Mesendoderm (in vitro differentiated cells): Measurements from ENCODE around the gene ATP5F1B.
A peak's percentile ranks its signal among the peaks of the same experiment; 100 is the strongest.

Source experiments
- DNase-seq: peaks from one replicate; pipeline ENCODE4 v3.0.0; 2013
- H2AK5ac ChIP-seq: 2 replicates; pipeline ENCODE4 v1.6.1; 2013; ENCODE audit warnings: low read length, inconsistent platforms
- H2BK120ac ChIP-seq: 2 replicates; pipeline ENCODE4 v1.6.1; 2013; ENCODE audit warnings: low read depth, mild to moderate bottlenecking, low read length, moderate library complexity, mixed read lengths
- H2BK15ac ChIP-seq: replicated peaks from 2 replicates; pipeline ENCODE4 v1.6.1; 2013; ENCODE audit warnings: low read depth, mild to moderate bottlenecking, moderate library complexity
- H2BK5ac ChIP-seq: 2 replicates; pipeline ENCODE4 v1.6.1; 2013; ENCODE audit warnings: low read length, inconsistent platforms
- H3K18ac ChIP-seq: 2 replicates; pipeline ENCODE4 v1.6.1; 2013; ENCODE audit warnings: mild to moderate bottlenecking, low read length, mixed read lengths
- H3K23ac ChIP-seq: one replicate; pipeline ENCODE4 v1.6.1; 2013; ENCODE audit warnings: low read length
- H3K27ac ChIP-seq: 2 replicates; pipeline ENCODE4 v1.5.1; 2013; ENCODE audit warnings: low read depth, mild to moderate bottlenecking, inconsistent platforms, low read length, moderate library complexity
- H3K27me3 ChIP-seq: 2 replicates; pipeline ENCODE4 v1.6.1; 2013; ENCODE audit warnings: low read length, control low read depth, mild to moderate bottlenecking, inconsistent platforms; ENCODE audit not compliant: insufficient read depth, poor library complexity
- H3K36me3 ChIP-seq: 2 replicates; pipeline ENCODE4 v1.6.1; 2013; ENCODE audit warnings: low read length, inconsistent platforms; ENCODE audit not compliant: control insufficient read depth, insufficient read depth
- H3K4ac ChIP-seq: one replicate; pipeline ENCODE4 v1.6.1; 2013; ENCODE audit warnings: low read depth, mild to moderate bottlenecking, low read length, moderate library complexity
- H3K4me1 ChIP-seq: 2 replicates; pipeline ENCODE4 v1.6.1; 2013; ENCODE audit warnings: low read depth, low read length, inconsistent platforms; ENCODE audit not compliant: control insufficient read depth
- H3K4me2 ChIP-seq: 2 replicates; pipeline ENCODE4 v1.6.1; 2013; ENCODE audit warnings: low read length
- H3K4me3 ChIP-seq: 2 replicates; pipeline ENCODE4 v1.5.1; 2013; ENCODE audit warnings: mild to moderate bottlenecking, low read length
- H3K56ac ChIP-seq: one replicate; pipeline ENCODE4 v1.6.1; 2013; ENCODE audit warnings: low read length
- H3K79me1 ChIP-seq: 2 replicates; pipeline ENCODE4 v1.6.1; 2013; ENCODE audit warnings: low read length, inconsistent platforms
- H3K79me2 ChIP-seq: 2 replicates; pipeline ENCODE4 v1.6.1; 2013; ENCODE audit warnings: mild to moderate bottlenecking, low read length; ENCODE audit not compliant: control insufficient read depth, insufficient read depth
- H3K9ac ChIP-seq: 2 replicates; pipeline ENCODE4 v1.6.1; 2013; ENCODE audit warnings: low read length, inconsistent platforms
- H4K5ac ChIP-seq: one replicate; pipeline ENCODE4 v1.6.1; 2013; ENCODE audit warnings: low read length
- H4K8ac ChIP-seq: one replicate; pipeline ENCODE4 v1.6.1; 2013; ENCODE audit warnings: low read depth, mild to moderate bottlenecking, control low read depth, low read length, moderate library complexity
- WGBS: extraction: QIAGEN DNeasy Blood & Tissue Kit; methylation state at CpG from one replicate; pipeline ENCODE4 v1.1.7; 2013; ENCODE audit warnings: low lambda C conversion rate, missing lambda C conversion rate; ENCODE audit not compliant: insufficient coverage; ENCODE audit errors: extremely low coverage; 5-methylcytosine and 5-hydroxymethylcytosine counted together

ATP5F1B gene

GRCh38 chr12:56601503-56601902 is 44.3 kb downstream of the ATP5F1B start:
- Histone ChIP-seq H3K18ac (no peak overlapping the region), H3K56ac (no peak overlapping the region), H4K5ac (no peak overlapping the region), H3K79me2 (no peaks in the 10 kb centered on the region), H2BK15ac (no peak overlapping the region), H4K8ac (no peak overlapping the region), H2AK5ac (no peak overlapping the region), H3K4ac (no peak overlapping the region), H3K4me2 (no peak overlapping the region), H2BK120ac (no peak overlapping the region), H3K27ac (no peak overlapping the region), H3K4me3 (no peak overlapping the region), H3K36me3 (peaks cover 32% of the 10 kb centered on the region), H3K4me1 (peaks cover 4% of the 10 kb centered on the region), H2BK5ac (no peak overlapping the region), H3K79me1 (no peaks in the 10 kb centered on the region), H3K27me3 (no peaks in the 10 kb centered on the region), H3K23ac (no peak overlapping the region), H3K9ac (no peak overlapping the region)
- WGBS = no CpG with 5 or more reads among the region's 3 CpGs
- DNase-seq = peak; percentile 66

GRCh38 chr12:56600753-56601152 is 45.0 kb downstream of the ATP5F1B start:
- no peaks in the 10 kb centered on the region for H3K79me2 ChIP-seq
- no peak overlapping the region for H4K5ac ChIP-seq
- no peak overlapping the region for H2BK120ac ChIP-seq
- H2BK5ac ChIP-seq = no peak overlapping the region
- no CpG with 5 or more reads among the region's 6 CpGs for WGBS
- H3K23ac ChIP-seq = no peak overlapping the region
- H3K56ac ChIP-seq = no peak overlapping the region
- H3K9ac ChIP-seq = no peak overlapping the region
- no peak overlapping the region for H2BK15ac ChIP-seq
- no peak overlapping the region for H3K18ac ChIP-seq
- no peak overlapping the region for H3K4ac ChIP-seq
- H3K36me3 ChIP-seq = peaks cover 32% of the 10 kb centered on the region
- peaks cover 4% of the 10 kb centered on the region for H3K4me1 ChIP-seq
- no peaks in the 10 kb centered on the region for H3K27me3 ChIP-seq
- no peak overlapping the region for H2AK5ac ChIP-seq
- H3K27ac ChIP-seq = no peak overlapping the region
- no peak overlapping the region for H4K8ac ChIP-seq
- no peak overlapping the region for H3K4me3 ChIP-seq
- no peak overlapping the region for H3K4me2 ChIP-seq
- no peak for DNase-seq
- H3K79me1 ChIP-seq = no peaks in the 10 kb centered on the region

GRCh38 chr12:56599797-56600196 is 46.0 kb downstream of the ATP5F1B start:
- H3K4me2 ChIP-seq = no peak overlapping the region
- H3K79me2 ChIP-seq = no peaks in the 10 kb centered on the region
- H3K79me1 ChIP-seq = no peaks in the 10 kb centered on the region
- no peak overlapping the region for H4K5ac ChIP-seq
- H4K8ac ChIP-seq = no peak overlapping the region
- DNase-seq = no peak
- H2BK5ac ChIP-seq = no peak overlapping the region
- H3K4me1 ChIP-seq = peaks cover 4% of the 10 kb centered on the region
- no peak overlapping the region for H2BK120ac ChIP-seq
- no peak overlapping the region for H3K23ac ChIP-seq
- H2BK15ac ChIP-seq = no peak overlapping the region
- H2AK5ac ChIP-seq = no peak overlapping the region
- H3K36me3 ChIP-seq = peaks cover 30% of the 10 kb centered on the region
- no peak overlapping the region for H3K18ac ChIP-seq
- no peaks in the 10 kb centered on the region for H3K27me3 ChIP-seq
- H3K27ac ChIP-seq = no peak overlapping the region
- no peak overlapping the region for H3K9ac ChIP-seq
- H3K4me3 ChIP-seq = no peak overlapping the region
- H3K4ac ChIP-seq = no peak overlapping the region
- no CpG with 5 or more reads among the region's 10 CpGs for WGBS
- no peak overlapping the region for H3K56ac ChIP-seq

GRCh38 chr12:56599041-56599440 is 46.7 kb downstream of the ATP5F1B start:
- Histone ChIP-seq H3K79me1 (no peaks in the 10 kb centered on the region), H2BK15ac (no peak overlapping the region), H2BK120ac (no peak overlapping the region), H3K9ac (no peak overlapping the region), H3K4me3 (no peak overlapping the region), H3K36me3 (peaks cover 26% of the 10 kb centered on the region), H3K18ac (no peak overlapping the region), H3K27ac (no peak overlapping the region), H2BK5ac (no peak overlapping the region), H4K8ac (no peak overlapping the region), H3K4ac (no peak overlapping the region), H3K23ac (no peak overlapping the region), H3K4me1 (peaks cover 4% of the 10 kb centered on the region), H3K4me2 (no peak overlapping the region), H3K56ac (no peak overlapping the region), H2AK5ac (no peak overlapping the region), H3K79me2 (no peaks in the 10 kb centered on the region), H3K27me3 (no peaks in the 10 kb centered on the region), H4K5ac (no peak overlapping the region)
- no peak for DNase-seq
- no CpG with 5 or more reads among the region's 15 CpGs for WGBS

- Histone ChIP-seq H3K9ac (peak overlapping the region; percentile 22), H2BK120ac (no peak overlapping the region), H2AK5ac (no peak overlapping the region), H4K5ac (no peak overlapping the region), H3K4me3 (no peak overlapping the region), H3K27ac (no peak overlapping the region), H3K79me2 (no peaks in the 10 kb centered on the region), H3K27me3 (no peaks in the 10 kb centered on the region), H4K8ac (no peak overlapping the region), H3K56ac (peak overlapping the region; percentile 22), H2BK5ac (no peak overlapping the region), H3K4ac (no peak overlapping the region), H3K18ac (no peak overlapping the region), H3K79me1 (no peaks in the 10 kb centered on the region), H3K4me2 (no peak overlapping the region), H2BK15ac (no peak overlapping the region), H3K23ac (no peak overlapping the region), H3K36me3 (peaks cover 19% of the 10 kb centered on the region), H3K4me1 (peaks cover 4% of the 10 kb centered on the region)
- no CpG with 5 or more reads among the region's 3 CpGs for WGBS
- peak; percentile 86 for DNase-seq
Measured at GRCh38 chr12:56596815-56597214, 49.0 kb downstream of the ATP5F1B start.

- no peak overlapping the region for H2BK5ac ChIP-seq
- H4K5ac ChIP-seq = no peak overlapping the region
- DNase-seq = peak; percentile 94
- H3K18ac ChIP-seq = no peak overlapping the region
- no CpG with 5 or more reads among the region's 8 CpGs for WGBS
- no peak overlapping the region for H2BK15ac ChIP-seq
- H3K4me2 ChIP-seq = no peak overlapping the region
- H3K56ac ChIP-seq = peak overlapping the region; percentile 17
- peaks cover 4% of the 10 kb centered on the region for H3K4me1 ChIP-seq
- no peak overlapping the region for H2AK5ac ChIP-seq
- no peaks in the 10 kb centered on the region for H3K79me2 ChIP-seq
- H4K8ac ChIP-seq = no peak overlapping the region
- H3K9ac ChIP-seq = no peak overlapping the region
- H3K23ac ChIP-seq = no peak overlapping the region
- no peaks in the 10 kb centered on the region for H3K79me1 ChIP-seq
- no peak overlapping the region for H3K27ac ChIP-seq
- H3K4ac ChIP-seq = no peak overlapping the region
- H3K4me3 ChIP-seq = no peak overlapping the region
- no peaks in the 10 kb centered on the region for H3K27me3 ChIP-seq
- no peak overlapping the region for H2BK120ac ChIP-seq
- H3K36me3 ChIP-seq = peaks cover 3% of the 10 kb centered on the region
Measured at GRCh38 chr12:56593909-56594621, 51.7 kb downstream of the ATP5F1B start.
